PC-9 (cell line): ENCODE measurements around the gene CCL19.

Source experiments
- EZH2 ChIP-seq: fragments of 200-600 bp; sonication (generic); IDR thresholded peaks from 2 replicates; pipeline ENCODE4 v1.8.0; 2017; ENCODE audit warnings: antibody characterized with exemption, low read depth
- TF ChIP-seq, protein P1 (sequence below): fragments of 200-600 bp; sonication (generic); conservative IDR thresholded peaks from 2 replicates; pipeline ENCODE4 v1.6.1; 2017; ENCODE audit warnings: mixed run types, antibody characterized with exemption, mild to moderate bottlenecking, moderate library complexity

DNA sequence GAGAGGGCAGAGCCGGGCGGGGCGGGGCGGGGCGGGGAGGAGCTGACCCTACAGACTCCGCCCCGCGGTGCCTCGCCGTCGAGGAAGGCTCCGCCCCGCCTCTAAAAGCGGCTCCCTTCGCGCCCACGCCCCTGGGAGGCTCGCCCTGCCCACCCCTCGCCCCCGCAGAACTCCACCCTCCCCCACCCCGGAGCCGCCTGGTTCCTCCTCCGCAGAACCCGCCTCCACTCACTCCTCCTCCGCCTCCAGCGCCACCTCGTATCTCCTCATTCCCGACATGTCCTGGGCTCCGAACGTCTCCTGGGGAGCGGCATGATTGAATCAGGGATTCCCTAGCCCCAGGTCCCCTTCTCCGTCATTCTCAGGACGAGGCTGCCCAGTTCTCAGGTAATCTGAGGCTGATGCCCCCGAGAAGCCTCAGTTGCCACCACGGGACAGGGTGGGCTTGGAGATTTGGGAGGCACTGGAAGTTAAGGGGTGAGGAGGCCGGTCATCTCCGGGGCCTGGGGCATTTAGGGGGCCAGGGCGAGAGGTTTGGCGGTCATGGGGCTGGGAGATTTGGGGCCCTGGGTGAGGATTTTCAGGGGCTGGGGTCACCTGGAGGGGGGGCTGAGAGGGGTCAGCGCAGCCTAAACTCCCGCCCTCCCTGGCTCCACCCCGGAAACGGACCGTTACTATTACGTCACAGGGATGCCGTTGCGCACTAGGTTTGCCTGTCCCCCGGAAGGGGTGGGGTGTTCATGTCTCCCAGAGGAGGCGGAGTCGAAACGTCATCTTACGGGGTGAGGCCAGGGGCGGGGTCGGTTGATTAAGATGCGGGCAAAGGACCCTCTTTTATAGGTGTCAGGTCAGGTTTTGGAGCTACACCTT lies 25.5 kb downstream of the CCL19 start:
- TF ChIP-seq EZH2 = no peak
- TF ChIP-seq, protein P1, sequence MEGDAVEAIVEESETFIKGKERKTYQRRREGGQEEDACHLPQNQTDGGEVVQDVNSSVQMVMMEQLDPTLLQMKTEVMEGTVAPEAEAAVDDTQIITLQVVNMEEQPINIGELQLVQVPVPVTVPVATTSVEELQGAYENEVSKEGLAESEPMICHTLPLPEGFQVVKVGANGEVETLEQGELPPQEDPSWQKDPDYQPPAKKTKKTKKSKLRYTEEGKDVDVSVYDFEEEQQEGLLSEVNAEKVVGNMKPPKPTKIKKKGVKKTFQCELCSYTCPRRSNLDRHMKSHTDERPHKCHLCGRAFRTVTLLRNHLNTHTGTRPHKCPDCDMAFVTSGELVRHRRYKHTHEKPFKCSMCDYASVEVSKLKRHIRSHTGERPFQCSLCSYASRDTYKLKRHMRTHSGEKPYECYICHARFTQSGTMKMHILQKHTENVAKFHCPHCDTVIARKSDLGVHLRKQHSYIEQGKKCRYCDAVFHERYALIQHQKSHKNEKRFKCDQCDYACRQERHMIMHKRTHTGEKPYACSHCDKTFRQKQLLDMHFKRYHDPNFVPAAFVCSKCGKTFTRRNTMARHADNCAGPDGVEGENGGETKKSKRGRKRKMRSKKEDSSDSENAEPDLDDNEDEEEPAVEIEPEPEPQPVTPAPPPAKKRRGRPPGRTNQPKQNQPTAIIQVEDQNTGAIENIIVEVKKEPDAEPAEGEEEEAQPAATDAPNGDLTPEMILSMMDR = no peak
